Glomerular visceral epithelial cell (primary cell): ENCODE results near the gene ATG7.
"Not testable (repeated sequence)": the region's sequence is repeated elsewhere in the genome, so short reads cannot be mapped to it uniquely, and the experiment has no call there.

Source experiments
- DNase-seq: peaks from one replicate; pipeline ENCODE4 v3.0.0-alpha.2; 2016; ENCODE audit errors: extremely low spot score

ATG7 gene

GRCh38 chr3:11465744-11466616 is 193.8 kb downstream of the ATG7 start:
- no peak for DNase-seq

GRCh38 chr3:11467875-11468274 is 195.7 kb downstream of the ATG7 start:
- DNase-seq, result no peak

GRCh38 chr3:11470031-11470853 is 198.0 kb downstream of the ATG7 start:
- no peak for DNase-seq

GRCh38 chr3:11475324-11475723 is 203.1 kb downstream of the ATG7 start:
- DNase-seq, result no peak

GRCh38 chr3:11476735-11477144 is 204.5 kb downstream of the ATG7 start:
- DNase-seq, result no peak

- peak; percentile 62 for DNase-seq
Measured at GRCh38 chr3:11477407-11477911, 205.3 kb downstream of the ATG7 start.

GRCh38 chr3:11478167-11478566 is 206.0 kb downstream of the ATG7 start:
- DNase-seq, result no peak

- DNase-seq, result no peak
Measured at GRCh38 chr3:11479221-11479620, 207.0 kb downstream of the ATG7 start.

- no peak for DNase-seq
Measured at GRCh38 chr3:11480663-11481298, 208.6 kb downstream of the ATG7 start.

- no peak for DNase-seq
Measured at GRCh38 chr3:11481556-11481955, 209.4 kb downstream of the ATG7 start.

GRCh38 chr3:11482021-11482420 is 209.8 kb downstream of the ATG7 start:
- no peak for DNase-seq

- DNase-seq, result not testable (repeated sequence)
Measured at GRCh38 chr3:11488356-11488755, 216.2 kb downstream of the ATG7 start.

- no peak for DNase-seq
Measured at GRCh38 chr3:11494131-11494916, 222.1 kb downstream of the ATG7 start.

- peak; percentile 50 for DNase-seq
Measured at GRCh38 chr3:11495948-11496557, 223.9 kb downstream of the ATG7 start.

GRCh38 chr3:11498177-11498576 is 226.0 kb downstream of the ATG7 start:
- DNase-seq, result no peak

- peak; percentile 81 for DNase-seq
Measured at GRCh38 chr3:11498646-11499045, 226.4 kb downstream of the ATG7 start.

GRCh38 chr3:11499144-11499543 is 226.9 kb downstream of the ATG7 start:
- DNase-seq, result peak; percentile 94

- DNase-seq, result not testable (repeated sequence)
Measured at GRCh38 chr3:11502413-11502812, 230.2 kb downstream of the ATG7 start.

- no peak for DNase-seq
Measured at GRCh38 chr3:11507719-11508118, 235.5 kb downstream of the ATG7 start.

GRCh38 chr3:11508346-11509172 is 236.4 kb downstream of the ATG7 start:
- no peak for DNase-seq
